Neural cell (in vitro differentiated cells): Measurements from ENCODE around the gene TEN1.

Experiments
- CTCF ChIP-seq: fragments of 450-650 bp; IDR thresholded peaks from 2 replicates; pipeline ENCODE4 v1.5.1; 2014; ENCODE audit warnings: antibody characterized with exemption, mild to moderate bottlenecking, moderate library complexity; ENCODE audit not compliant: poor library complexity, severe bottlenecking
- EP300 ChIP-seq: fragments of 450-650 bp; conservative IDR thresholded peaks from 2 replicates; pipeline ENCODE4 v1.6.1; 2014; ENCODE audit warnings: antibody characterized with exemption, mild to moderate bottlenecking, moderate library complexity; ENCODE audit not compliant: poor library complexity, severe bottlenecking
- REST ChIP-seq: IDR thresholded peaks from 2 replicates; pipeline ENCODE4 v1.6.1; 2012; ENCODE audit warnings: borderline replicate concordance
- TAF1 ChIP-seq: IDR thresholded peaks from 2 replicates; pipeline ENCODE4 v1.6.1; 2012; ENCODE audit warnings: low read depth

DNA sequence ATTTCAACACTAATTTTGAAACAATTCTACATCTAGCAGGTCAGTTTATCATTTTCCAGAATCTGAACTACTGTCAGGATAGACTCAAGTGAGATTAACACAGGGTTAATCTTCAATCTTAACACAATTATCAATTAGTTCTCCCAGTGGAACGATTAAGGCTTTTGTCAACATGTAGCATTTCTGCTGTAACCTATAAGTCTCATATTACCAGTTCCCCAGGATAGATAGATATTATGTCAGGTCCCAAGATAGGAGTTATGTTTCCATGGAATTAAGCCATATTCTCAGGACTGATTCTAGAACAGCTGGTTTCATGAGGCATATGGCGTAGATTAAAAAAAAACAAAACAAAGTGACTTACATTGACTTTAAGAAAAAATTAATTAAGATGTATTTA, 33.8 kb upstream of the TEN1 start:
- TF ChIP-seq CTCF = no peak
- TF ChIP-seq REST = no peak
- no peak for TF ChIP-seq EP300
- no peak for TF ChIP-seq TAF1
